ENCODE measurements around the gene RHOBTB1.

Gene RHOBTB1

GRCh38 chr10:60828489-60828852 lies 115.5 kb downstream of the RHOBTB1 start:
- no peak for DNase-seq (ENCODE audit: low read depth)
- no peak overlapping the region for H3K4me3 ChIP-seq (ENCODE audit: low read depth, low read length)
- in situ Hi-C loops (cut with HindIII; ENCODE audit: low sequenced_read_pairs), result no loop called here
- no peak for TF ChIP-seq CTCF (IDR thresholded peaks at IDR 0.05; ENCODE audit: low read depth, low read length, missing control alignments)

DNA sequence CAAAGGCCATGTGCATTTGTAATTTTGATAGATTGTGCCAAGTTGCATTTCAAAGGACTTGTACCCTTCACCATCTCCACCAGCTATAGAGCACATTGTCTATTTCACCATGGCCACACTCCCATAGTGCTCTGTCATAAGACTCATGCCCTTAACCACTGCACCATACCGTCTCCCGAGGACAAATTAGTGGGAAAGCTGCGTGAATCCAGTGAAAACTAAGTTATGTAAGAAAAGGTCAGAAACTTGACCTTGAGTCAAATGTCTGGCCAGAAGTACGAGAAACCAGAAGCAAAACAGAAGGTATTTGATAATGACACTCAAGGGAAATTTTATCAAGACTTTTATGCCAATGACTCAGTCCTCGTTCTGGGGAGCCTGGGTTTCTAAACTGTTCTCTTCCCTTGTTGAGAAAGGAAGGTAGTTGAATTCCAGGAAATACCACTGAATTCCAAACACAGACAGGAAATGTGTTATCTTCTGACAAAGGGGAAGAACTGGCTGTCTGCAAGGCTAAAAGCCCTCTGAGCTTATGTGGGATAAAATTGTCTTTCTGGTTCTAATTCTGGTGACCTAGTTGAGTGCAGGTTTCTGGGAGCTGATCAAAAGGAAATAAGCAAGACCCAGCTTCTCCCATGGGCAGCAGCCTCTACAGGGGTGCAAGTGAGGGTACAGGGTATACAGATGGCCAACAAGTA lies 116.0 kb downstream of the RHOBTB1 start:
- in situ Hi-C loops (cut with HindIII; ENCODE audit: low sequenced_read_pairs), result no loop called here
- no peak overlapping the region for H3K4me3 ChIP-seq (ENCODE audit: low read depth, low read length)
- peak; percentile 70 for DNase-seq (ENCODE audit: low read depth)
- TF ChIP-seq CTCF (IDR thresholded peaks at IDR 0.05; ENCODE audit: low read depth, low read length, missing control alignments), result no peak

DNA sequence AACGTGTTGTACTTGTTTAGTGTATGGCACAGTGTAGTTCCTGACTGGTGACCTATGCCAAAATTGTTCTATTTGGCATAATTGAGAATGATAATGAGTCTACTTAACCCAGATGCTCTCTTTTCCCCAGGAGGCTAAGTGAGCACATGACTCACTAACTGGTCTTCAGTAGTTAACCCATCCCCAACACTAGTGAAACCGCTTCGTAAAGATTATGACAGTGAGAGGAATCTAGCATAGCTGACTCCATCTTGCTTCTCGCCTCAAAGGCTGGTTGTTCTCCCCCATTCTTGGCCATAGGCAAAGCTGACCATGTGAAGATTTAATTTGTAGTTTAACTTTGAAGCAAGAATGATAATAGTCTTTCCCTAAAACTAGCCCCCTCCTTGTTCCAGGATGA lies 118.5 kb downstream of the RHOBTB1 start:
- no peak for TF ChIP-seq CTCF (IDR thresholded peaks at IDR 0.05; ENCODE audit: low read depth, low read length, missing control alignments)
- H3K4me3 ChIP-seq (ENCODE audit: low read depth, low read length), result no peak overlapping the region
- no peak for DNase-seq (ENCODE audit: low read depth)
- in situ Hi-C loops (cut with HindIII; ENCODE audit: low sequenced_read_pairs), result no loop called here

- H3K4me3 ChIP-seq (ENCODE audit: low read depth, low read length), result no peak overlapping the region
- TF ChIP-seq CTCF (IDR thresholded peaks at IDR 0.05; ENCODE audit: low read depth, low read length, missing control alignments), result no peak
- DNase-seq (ENCODE audit: low read depth), result no peak
- in situ Hi-C loops (cut with HindIII; ENCODE audit: low sequenced_read_pairs), result loop anchor here (5.0 kb wide), 1 partner anchor 139 kb away; no protein-coding TSS in a partner anchor
These were observed 120.7 kb downstream of the RHOBTB1 start for GRCh38 chr10:60823324-60823723.

GRCh38 chr10:60822809-60823208 lies 121.2 kb downstream of the RHOBTB1 start:
- in situ Hi-C loops (cut with HindIII; ENCODE audit: low sequenced_read_pairs), result loop anchor here (5.0 kb wide), 1 partner anchor 139 kb away; no protein-coding TSS in a partner anchor
- DNase-seq (ENCODE audit: low read depth), result no peak
- no peak overlapping the region for H3K4me3 ChIP-seq (ENCODE audit: low read depth, low read length)
- no peak for TF ChIP-seq CTCF (IDR thresholded peaks at IDR 0.05; ENCODE audit: low read depth, low read length, missing control alignments)

DNA sequence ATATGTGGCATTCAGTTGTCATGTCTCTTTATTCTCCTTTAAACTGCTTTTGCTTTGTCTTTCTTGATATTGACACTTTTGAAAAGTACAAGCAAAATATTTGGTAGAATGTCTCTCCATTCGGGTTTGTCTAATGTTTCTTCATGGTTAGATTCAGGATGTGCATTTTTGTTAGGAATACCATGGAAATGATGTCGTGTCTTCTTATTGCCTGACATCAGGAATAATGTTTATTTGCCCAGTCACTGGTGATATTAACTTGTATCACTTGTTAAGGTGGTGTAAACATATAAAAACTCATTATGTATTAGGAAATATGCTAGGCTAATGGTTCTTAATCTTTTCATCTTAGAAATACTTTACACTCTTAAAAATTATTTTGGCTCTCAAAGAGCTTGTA lies 122.3 kb downstream of the RHOBTB1 start:
- H3K4me3 ChIP-seq (ENCODE audit: low read depth, low read length), result no peak overlapping the region
- in situ Hi-C loops (cut with HindIII; ENCODE audit: low sequenced_read_pairs), result loop anchor here (5.0 kb wide), 1 partner anchor 141 kb away; no protein-coding TSS in a partner anchor
- no peak for TF ChIP-seq CTCF (IDR thresholded peaks at IDR 0.05; ENCODE audit: low read depth, low read length, missing control alignments)
- no peak for DNase-seq (ENCODE audit: low read depth)

All from astrocyte of the cerebellum (primary cell).